ENCODE data around the gene MGMT.

MGMT gene

GRCh38 chr10:129774736-129775401 is 307.8 kb downstream of the MGMT start:
- no peak for DNase-seq (ENCODE audit: low spot score)

DNA sequence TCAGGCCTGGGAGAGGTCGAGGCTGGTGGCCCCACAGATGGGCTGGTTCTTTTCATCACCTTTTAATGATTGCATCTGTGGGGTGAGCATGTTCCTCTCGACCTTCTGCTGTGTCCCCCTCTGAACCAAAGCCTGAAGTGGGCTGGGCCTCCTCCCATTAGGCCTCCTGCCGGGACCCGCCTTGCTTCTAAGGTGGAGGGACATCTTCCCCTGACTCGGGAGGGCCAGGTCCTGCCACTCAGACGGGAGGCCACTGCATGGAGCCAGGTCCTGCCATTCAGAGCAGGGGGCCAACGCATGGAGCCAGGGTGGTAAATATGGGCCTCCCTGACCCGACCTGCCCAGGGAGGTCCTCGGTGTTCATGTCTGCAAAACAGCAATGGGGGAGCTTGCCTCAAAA is 308.6 kb downstream of the MGMT start:
- no peak for DNase-seq (ENCODE audit: low spot score)

GRCh38 chr10:129777687-129778086 is 310.6 kb downstream of the MGMT start:
- DNase-seq (ENCODE audit: low spot score): no peak

DNA sequence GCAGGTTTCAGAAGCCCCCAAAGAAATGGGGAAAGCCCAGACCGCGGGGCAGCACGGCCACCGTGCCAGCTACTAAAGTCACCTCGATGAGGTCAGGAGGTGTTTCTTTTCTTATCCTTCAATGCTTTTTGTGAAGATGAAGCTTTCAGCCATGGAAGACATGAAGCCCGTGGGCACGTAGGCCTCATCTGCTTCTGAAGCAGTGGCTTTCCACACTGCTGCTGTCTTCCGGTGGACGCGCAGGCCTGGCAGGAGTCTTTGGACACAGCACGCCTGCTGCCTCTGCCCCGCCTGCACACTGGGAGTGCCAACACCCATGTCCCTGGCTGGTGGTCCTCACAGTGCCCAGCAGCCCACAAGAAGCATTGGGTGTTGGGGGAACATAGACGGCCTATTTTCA is 311.5 kb downstream of the MGMT start:
- DNase-seq (ENCODE audit: low spot score): no peak

GRCh38 chr10:129779126-129780111 is 312.4 kb downstream of the MGMT start:
- DNase-seq (ENCODE audit: low spot score): no peak

GRCh38 chr10:129780198-129780597 is 313.2 kb downstream of the MGMT start:
- no peak for DNase-seq (ENCODE audit: low spot score)

- DNase-seq (ENCODE audit: low spot score): no peak
These were observed 314.1 kb downstream of the MGMT start for GRCh38 chr10:129780901-129781795.

GRCh38 chr10:129784291-129784690 is 317.2 kb downstream of the MGMT start:
- DNase-seq (ENCODE audit: low spot score): no peak

GRCh38 chr10:129784891-129785290 is 317.9 kb downstream of the MGMT start:
- no peak for DNase-seq (ENCODE audit: low spot score)

GRCh38 chr10:129785536-129785981 is 318.5 kb downstream of the MGMT start:
- no peak for DNase-seq (ENCODE audit: low spot score)

DNA sequence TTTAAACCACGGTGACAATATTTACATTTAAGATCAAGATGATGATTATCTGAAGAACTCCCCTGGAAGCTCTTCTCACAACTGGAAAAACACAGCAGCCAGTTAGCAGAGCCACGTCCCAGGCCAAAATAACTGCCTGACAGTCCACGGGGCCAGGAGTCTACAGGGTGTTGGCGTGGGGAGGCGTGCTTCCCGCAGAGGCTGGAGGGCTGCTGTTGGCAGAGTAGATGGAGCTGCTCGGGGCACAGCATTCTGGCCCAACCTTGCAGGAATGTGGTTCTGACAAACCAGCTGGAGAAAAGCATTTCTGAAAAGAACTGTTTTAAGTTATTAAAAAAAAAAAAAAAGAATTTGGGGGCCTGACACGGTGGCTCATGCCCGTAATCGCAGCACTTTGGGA is 319.2 kb downstream of the MGMT start:
- no peak for DNase-seq (ENCODE audit: low spot score)

GRCh38 chr10:129787557-129787956 is 320.5 kb downstream of the MGMT start:
- no peak for DNase-seq (ENCODE audit: low spot score)

DNA sequence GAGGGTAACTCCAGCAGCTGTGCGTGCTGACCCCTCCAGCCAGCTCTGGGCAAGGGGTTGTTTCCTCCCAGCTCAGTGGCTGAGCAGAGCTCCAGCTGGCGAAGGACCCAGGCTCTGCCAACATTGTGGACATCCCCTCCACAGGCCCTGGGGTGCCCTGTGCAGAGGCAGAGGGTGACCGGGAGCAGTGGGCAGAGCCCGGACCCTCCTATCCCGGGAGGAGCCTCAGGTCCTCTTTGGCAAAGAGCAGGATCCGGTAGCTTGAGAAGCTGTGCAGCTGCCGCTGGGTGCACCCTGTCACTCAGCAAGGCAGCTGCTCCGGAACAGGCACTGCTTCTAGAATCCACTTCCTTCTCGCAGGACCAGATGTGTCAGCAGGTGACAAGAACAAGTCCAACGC is 321.2 kb downstream of the MGMT start:
- no peak for DNase-seq (ENCODE audit: low spot score)

- no peak for DNase-seq (ENCODE audit: low spot score)
These were observed 323.8 kb downstream of the MGMT start for GRCh38 chr10:129790715-129791446.

DNA sequence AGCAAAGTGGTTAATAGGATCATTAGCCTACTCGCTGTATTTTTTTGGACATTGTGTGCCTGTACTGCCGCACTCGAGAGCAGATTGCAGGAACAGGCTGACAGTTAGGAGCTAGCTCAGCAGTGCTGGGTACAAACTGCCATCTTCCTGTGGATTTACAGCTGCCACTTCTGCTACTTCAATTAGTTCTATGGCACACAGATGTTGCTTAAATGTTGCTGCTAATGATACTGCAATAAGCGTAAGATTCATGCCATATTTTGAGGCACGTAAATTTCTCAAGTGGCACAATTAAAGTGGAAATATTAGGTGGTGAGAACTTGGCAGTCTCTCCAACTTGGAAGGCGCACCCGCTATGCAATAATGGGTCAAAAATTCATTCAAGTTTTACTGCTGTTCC is 325.1 kb downstream of the MGMT start:
- DNase-seq (ENCODE audit: low spot score): no peak

DNA sequence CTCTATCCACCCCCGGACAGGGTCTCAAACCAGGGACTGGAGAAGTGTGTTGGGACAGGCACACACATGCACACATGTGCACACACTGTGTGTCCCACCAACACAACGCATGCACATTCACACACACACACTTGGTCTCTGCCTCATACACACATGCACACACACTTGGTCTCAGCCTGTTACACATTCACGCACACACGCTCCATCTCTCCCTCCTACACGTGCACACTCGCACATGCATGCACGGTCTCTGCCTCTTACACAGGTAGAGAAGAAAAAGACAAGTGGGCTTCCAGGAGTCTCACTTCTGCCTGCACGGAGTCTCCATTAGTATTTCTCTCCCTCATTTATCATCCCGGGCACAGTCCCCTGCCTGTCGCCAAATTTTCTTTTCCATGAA is 325.8 kb downstream of the MGMT start:
- DNase-seq (ENCODE audit: low spot score): no peak

- DNase-seq (ENCODE audit: low spot score): no peak
These were observed 326.4 kb downstream of the MGMT start for GRCh38 chr10:129793479-129793878.

GRCh38 chr10:129793996-129794395 is 327.0 kb downstream of the MGMT start:
- DNase-seq (ENCODE audit: low spot score): no peak

DNA sequence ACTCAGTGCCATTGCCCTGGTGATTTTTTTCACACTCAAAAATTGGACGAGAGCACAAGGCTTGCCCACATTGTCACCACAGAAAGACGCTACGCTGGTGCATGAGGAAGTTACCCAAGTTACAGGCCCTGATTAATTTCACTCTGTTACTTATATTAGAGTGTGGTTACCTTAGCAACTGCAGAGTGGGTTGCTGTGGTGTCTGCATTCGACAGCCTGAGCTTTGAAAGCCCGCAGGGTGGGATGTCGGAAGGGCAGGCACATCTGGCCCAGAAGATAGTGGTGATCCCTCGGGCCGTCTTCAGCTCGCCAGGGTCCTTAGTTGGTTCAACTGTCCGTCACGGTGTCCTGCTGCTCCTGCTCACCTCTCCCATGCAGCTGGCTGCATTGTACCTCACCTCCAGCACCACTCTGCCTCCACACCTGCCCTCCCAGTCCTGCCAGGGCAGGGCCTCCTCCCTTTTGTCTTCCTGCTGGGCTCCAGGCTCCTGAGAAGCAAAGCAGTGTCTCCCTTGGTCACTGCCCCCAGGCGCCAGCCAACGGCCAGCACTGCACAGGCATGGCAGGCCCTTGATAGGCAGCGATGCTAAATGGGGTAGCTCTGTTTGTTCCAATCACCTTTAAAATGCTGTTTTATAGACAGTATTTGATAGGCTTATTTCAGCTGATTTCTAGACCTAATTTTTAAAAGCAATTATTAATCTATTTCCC is 329.8 kb downstream of the MGMT start:
- no peak for DNase-seq (ENCODE audit: low spot score)

- DNase-seq (ENCODE audit: low spot score): no peak
These were observed 332.9 kb downstream of the MGMT start for GRCh38 chr10:129799942-129800341.

GRCh38 chr10:129800796-129801340 is 333.8 kb downstream of the MGMT start:
- DNase-seq (ENCODE audit: low spot score): no peak
